ENCODE results near the gene NCLN.

NCLN gene

DNA sequence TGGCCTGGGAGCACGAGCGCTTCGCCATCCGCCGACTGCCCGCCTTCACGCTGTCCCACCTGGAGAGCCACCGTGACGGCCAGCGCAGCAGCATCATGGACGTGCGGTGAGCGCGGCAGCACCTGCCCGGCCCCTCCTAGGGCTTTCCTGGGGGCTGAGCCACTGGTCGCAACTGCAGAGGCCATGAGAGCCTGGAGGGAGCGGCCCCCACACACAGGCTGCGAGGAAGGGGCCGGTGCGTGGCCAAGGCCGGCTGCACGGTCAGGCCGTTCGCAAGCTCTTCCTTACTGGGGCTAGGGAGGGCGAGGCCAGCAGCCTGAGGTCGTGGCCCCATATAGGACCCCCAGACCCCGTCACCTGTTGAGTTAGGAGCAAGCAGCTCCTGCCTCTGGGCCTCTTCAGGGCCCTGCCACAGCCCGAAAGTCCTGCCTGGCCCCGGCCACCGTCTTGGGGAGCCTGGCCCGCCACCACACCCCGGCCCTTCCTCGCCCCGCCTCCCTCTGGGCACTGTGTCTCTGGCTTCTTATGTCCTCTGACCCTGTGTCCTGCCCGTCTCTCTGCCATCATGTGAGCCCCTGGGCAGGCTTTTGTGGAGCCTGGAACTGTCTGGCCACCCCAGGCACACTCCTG is 19.0 kb downstream of the NCLN start:
- Histone ChIP-seq H3K4me1 (ENCODE audit: insufficient read depth, poor library complexity, severe bottlenecking) (no peaks in the 10 kb centered on the region), H3K4me3 (ENCODE audit: severe bottlenecking) (no peak overlapping the region), H3K27ac (ENCODE audit: poor library complexity, severe bottlenecking) (no peak overlapping the region), H3K27me3 (ENCODE audit: insufficient read depth, poor library complexity, severe bottlenecking) (no peaks in the 10 kb centered on the region), H3K9me3 (ENCODE audit: severe bottlenecking) (no peaks in the 10 kb centered on the region), H3K36me3 (ENCODE audit: low read depth) (peaks cover 23% of the 10 kb centered on the region)
- ATAC-seq (ENCODE audit: low read depth) (no peak), DNase-seq (ENCODE audit: low spot score) (no peak)
- TF ChIP-seq, protein P1, sequence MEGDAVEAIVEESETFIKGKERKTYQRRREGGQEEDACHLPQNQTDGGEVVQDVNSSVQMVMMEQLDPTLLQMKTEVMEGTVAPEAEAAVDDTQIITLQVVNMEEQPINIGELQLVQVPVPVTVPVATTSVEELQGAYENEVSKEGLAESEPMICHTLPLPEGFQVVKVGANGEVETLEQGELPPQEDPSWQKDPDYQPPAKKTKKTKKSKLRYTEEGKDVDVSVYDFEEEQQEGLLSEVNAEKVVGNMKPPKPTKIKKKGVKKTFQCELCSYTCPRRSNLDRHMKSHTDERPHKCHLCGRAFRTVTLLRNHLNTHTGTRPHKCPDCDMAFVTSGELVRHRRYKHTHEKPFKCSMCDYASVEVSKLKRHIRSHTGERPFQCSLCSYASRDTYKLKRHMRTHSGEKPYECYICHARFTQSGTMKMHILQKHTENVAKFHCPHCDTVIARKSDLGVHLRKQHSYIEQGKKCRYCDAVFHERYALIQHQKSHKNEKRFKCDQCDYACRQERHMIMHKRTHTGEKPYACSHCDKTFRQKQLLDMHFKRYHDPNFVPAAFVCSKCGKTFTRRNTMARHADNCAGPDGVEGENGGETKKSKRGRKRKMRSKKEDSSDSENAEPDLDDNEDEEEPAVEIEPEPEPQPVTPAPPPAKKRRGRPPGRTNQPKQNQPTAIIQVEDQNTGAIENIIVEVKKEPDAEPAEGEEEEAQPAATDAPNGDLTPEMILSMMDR (IDR thresholded peaks at IDR 0.05; ENCODE audit: poor library complexity, severe bottlenecking): no peak

DNA sequence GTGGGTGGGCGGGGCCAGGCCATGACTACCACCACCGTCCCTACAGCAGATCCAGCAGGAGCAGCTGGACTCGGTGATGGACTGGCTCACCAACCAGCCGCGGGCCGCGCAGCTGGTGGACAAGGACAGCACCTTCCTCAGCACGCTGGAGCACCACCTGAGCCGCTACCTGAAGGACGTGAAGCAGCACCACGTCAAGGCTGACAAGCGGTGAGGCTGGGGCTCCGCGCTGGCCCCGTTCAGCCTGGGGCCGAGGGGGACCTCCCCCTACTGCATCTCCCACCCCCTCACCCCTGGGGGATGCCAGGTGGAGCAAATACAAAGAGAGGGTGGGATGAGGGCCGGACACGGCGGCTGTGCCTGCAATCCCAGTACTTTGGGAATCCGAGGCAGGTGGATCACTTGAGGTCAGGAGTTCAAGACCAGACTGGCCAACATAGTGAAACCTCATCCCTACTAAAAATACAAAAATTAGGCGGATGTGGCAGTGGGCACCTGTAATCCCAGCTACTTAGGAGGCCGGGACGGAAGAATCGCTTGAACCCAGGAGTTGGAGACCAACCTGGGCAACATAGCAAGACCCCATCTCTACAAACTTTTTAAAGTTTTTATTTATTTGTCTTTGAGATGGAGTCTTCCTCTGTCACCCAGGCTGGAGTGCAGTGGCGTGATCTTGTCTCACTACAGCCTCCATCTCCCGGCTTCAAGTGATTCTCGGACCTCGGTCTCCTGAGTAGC is 20.7 kb downstream of the NCLN start:
- H3K27me3 ChIP-seq (ENCODE audit: insufficient read depth, poor library complexity, severe bottlenecking): no peaks in the 10 kb centered on the region
- TF ChIP-seq, protein P1 (IDR thresholded peaks at IDR 0.05; ENCODE audit: poor library complexity, severe bottlenecking): no peak
- no peaks in the 10 kb centered on the region for H3K4me1 ChIP-seq (ENCODE audit: insufficient read depth, poor library complexity, severe bottlenecking)
- no peaks in the 10 kb centered on the region for H3K9me3 ChIP-seq (ENCODE audit: severe bottlenecking)
- no peak for ATAC-seq (ENCODE audit: low read depth)
- no peak for DNase-seq (ENCODE audit: low spot score)
- peaks cover 23% of the 10 kb centered on the region for H3K36me3 ChIP-seq (ENCODE audit: low read depth)
- no peak overlapping the region for H3K4me3 ChIP-seq (ENCODE audit: severe bottlenecking)
- H3K27ac ChIP-seq (ENCODE audit: poor library complexity, severe bottlenecking): no peak overlapping the region

DNA sequence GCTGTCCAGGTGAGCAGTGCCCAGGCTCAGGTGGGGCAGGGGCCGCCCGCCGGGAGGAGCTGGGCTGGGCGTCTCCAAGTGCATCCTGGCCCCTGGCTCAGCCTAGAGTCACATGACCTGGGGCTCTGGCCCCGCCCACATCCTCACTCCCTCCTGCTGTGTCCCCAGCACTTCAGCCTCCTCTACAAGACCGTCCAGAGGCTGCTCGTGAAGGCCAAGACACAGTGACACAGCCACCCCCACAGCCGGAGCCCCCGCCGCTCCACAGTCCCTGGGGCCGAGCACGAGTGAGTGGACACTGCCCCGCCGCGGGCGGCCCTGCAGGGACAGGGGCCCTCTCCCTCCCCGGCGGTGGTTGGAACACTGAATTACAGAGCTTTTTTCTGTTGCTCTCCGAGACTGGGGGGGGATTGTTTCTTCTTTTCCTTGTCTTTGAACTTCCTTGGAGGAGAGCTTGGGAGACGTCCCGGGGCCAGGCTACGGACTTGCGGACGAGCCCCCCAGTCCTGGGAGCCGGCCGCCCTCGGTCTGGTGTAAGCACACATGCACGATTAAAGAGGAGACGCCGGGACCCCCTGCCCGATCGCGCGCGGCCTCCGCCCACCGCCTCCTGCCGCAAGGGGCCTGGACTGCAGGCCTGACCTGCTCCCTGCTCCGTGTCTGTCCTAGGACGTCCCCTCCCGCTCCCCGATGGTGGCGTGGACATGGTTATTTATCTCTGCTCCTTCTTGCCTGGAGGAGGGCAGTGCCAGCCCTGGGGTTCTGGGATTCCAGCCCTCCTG is 21.9 kb downstream of the NCLN start:
- Histone ChIP-seq H3K27ac (ENCODE audit: poor library complexity, severe bottlenecking) (no peak overlapping the region), H3K4me3 (ENCODE audit: severe bottlenecking) (no peak overlapping the region), H3K36me3 (ENCODE audit: low read depth) (peaks cover 23% of the 10 kb centered on the region), H3K4me1 (ENCODE audit: insufficient read depth, poor library complexity, severe bottlenecking) (no peaks in the 10 kb centered on the region), H3K27me3 (ENCODE audit: insufficient read depth, poor library complexity, severe bottlenecking) (no peaks in the 10 kb centered on the region), H3K9me3 (ENCODE audit: severe bottlenecking) (no peaks in the 10 kb centered on the region)
- peak; percentile 9; the same call in 1 of the 3 replicates for ATAC-seq (ENCODE audit: low read depth)
- peak; percentile 43 for DNase-seq (ENCODE audit: low spot score)
- TF ChIP-seq, protein P1 (IDR thresholded peaks at IDR 0.05; ENCODE audit: poor library complexity, severe bottlenecking): no peak

DNA sequence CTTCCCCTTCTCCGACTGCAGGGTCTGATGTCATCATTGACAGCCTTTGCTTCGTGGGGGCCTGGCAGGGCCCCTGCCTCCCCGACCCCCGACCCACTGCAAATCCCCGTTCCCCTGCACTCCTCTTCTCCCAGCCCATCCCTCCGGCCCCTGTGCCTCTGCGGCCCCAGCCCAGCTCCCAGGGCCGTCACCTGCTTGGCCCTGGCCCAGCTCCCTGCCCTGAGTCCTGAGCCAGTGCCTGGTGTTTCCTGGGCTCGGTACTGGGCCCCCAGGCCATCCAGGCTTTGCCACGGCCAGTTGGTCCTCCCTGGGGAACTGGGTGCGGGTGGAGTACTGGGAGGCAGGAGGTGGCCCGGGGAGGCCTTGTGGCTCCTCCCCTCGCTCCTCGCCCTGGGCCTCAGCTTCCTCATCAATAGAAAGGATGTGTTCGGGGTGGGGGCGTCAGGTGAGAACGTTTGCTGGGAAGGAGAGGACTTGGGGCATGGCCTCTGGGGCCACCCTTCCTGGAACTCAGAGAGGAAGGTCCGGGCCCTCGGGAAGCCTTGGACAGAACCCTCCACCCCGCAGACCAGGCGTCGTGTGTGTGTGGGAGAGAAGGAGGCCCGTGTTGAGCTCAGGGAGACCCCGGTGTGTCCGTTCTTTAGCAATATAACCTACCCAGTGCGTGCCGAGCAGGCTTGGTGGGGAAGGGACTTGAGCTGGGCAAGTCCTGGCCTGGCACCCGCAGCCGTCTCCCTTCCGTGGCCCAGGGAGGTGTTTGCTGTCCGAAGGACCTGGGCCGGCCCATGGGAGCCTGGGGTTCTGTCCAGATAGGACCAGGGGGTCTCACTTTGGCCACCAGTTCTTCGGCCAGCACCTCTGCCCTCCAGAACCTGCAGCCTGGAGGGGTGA is 22.8 kb downstream of the NCLN start:
- Histone ChIP-seq H3K4me1 (ENCODE audit: insufficient read depth, poor library complexity, severe bottlenecking) (no peaks in the 10 kb centered on the region), H3K27ac (ENCODE audit: poor library complexity, severe bottlenecking) (no peak overlapping the region), H3K9me3 (ENCODE audit: severe bottlenecking) (no peaks in the 10 kb centered on the region), H3K4me3 (ENCODE audit: severe bottlenecking) (no peak overlapping the region), H3K27me3 (ENCODE audit: insufficient read depth, poor library complexity, severe bottlenecking) (no peaks in the 10 kb centered on the region), H3K36me3 (ENCODE audit: low read depth) (peaks cover 23% of the 10 kb centered on the region)
- TF ChIP-seq, protein P1 (IDR thresholded peaks at IDR 0.05; ENCODE audit: poor library complexity, severe bottlenecking): no peak
- DNase-seq (ENCODE audit: low spot score) (peak; percentile 38), ATAC-seq (ENCODE audit: low read depth) (no peak)

Data from RWPE2 (cell line).